ENCODE measurements around the gene SOBP.

SOBP gene

GRCh38 chr6:107666084-107666980, 176.4 kb downstream of the SOBP start:
- no peak for DNase-seq

GRCh38 chr6:107666981-107667601, 177.2 kb downstream of the SOBP start:
- no peak for DNase-seq

GRCh38 chr6:107667790-107668189, 177.9 kb downstream of the SOBP start:
- no peak for DNase-seq

- DNase-seq, result no peak
Measured at GRCh38 chr6:107668743-107669474, 179.0 kb downstream of the SOBP start.

GRCh38 chr6:107670792-107671199, 180.9 kb downstream of the SOBP start:
- DNase-seq, result no peak

- DNase-seq, result no peak
Measured at GRCh38 chr6:107673076-107673494, 183.2 kb downstream of the SOBP start.

- DNase-seq, result peak; percentile 62 to 82 (median 74)
Measured at GRCh38 chr6:107674995-107675738, 185.2 kb downstream of the SOBP start.

- DNase-seq, result no peak
Measured at GRCh38 chr6:107676042-107676441, 186.1 kb downstream of the SOBP start.

GRCh38 chr6:107677399-107677798, 187.5 kb downstream of the SOBP start:
- no peak for DNase-seq

- DNase-seq, result no peak
Measured at GRCh38 chr6:107679457-107679856, 189.5 kb downstream of the SOBP start.

GRCh38 chr6:107682721-107683120, 192.8 kb downstream of the SOBP start:
- no peak for DNase-seq

GRCh38 chr6:107683183-107683582, 193.3 kb downstream of the SOBP start:
- DNase-seq, result no peak

- DNase-seq, result no peak
Measured at GRCh38 chr6:107684996-107685395, 195.1 kb downstream of the SOBP start.

- DNase-seq, result no peak
Measured at GRCh38 chr6:107689190-107689589, 199.3 kb downstream of the SOBP start.

GRCh38 chr6:107689951-107690642, 200.2 kb downstream of the SOBP start:
- no peak for DNase-seq

- DNase-seq, result no peak
Measured at GRCh38 chr6:107690643-107691061, 200.7 kb downstream of the SOBP start.

GRCh38 chr6:107691062-107691751, 201.3 kb downstream of the SOBP start:
- no peak for DNase-seq

GRCh38 chr6:107692351-107692750, 202.4 kb downstream of the SOBP start:
- DNase-seq, result no peak

- no peak for DNase-seq
Measured at GRCh38 chr6:107695061-107695720, 205.3 kb downstream of the SOBP start.

- no peak for DNase-seq
Measured at GRCh38 chr6:107697682-107698081, 207.8 kb downstream of the SOBP start.

- DNase-seq, result no peak
Measured at GRCh38 chr6:107698146-107698545, 208.2 kb downstream of the SOBP start.
